Subcutaneous abdominal adipose tissue (tissue), 5 donors: Measurements from ENCODE around the gene FDXACB1.

Source experiments
- H3K27ac ChIP-seq: one replicate; pipeline ENCODE4 v1.7.0; 2013; ENCODE audit warnings: low read depth, mild to moderate bottlenecking, inconsistent platforms, low read length, moderate library complexity
- H3K27me3 ChIP-seq, 5 donors: one replicate each; pipeline ENCODE4 v1.7.0; 2013; ENCODE audit warnings: low read length in 5 of 5, inconsistent platforms in 1 of 5; ENCODE audit not compliant: control insufficient read depth in 5 of 5, insufficient read depth in 4 of 5
- H3K36me3 ChIP-seq, 5 donors: one replicate each; pipeline ENCODE4 v1.7.0; 2013; ENCODE audit warnings: low read length in 5 of 5; ENCODE audit not compliant: control insufficient read depth in 5 of 5, insufficient read depth in 5 of 5
- H3K4me1 ChIP-seq, 5 donors: one replicate each; pipeline ENCODE4 v1.7.0; 2013; ENCODE audit warnings: low read length in 5 of 5, mild to moderate bottlenecking in 3 of 5, moderate library complexity in 1 of 5; ENCODE audit not compliant: control insufficient read depth in 5 of 5, insufficient read depth in 5 of 5
- H3K4me3 ChIP-seq, 5 donors: one replicate each; pipeline ENCODE4 v1.7.0; 2013; ENCODE audit warnings: low read length in 5 of 5, low read depth in 1 of 5
- H3K9ac ChIP-seq, 5 donors: one replicate each; pipeline ENCODE4 v1.7.0; 2013; ENCODE audit warnings: low read length in 5 of 5, mild to moderate bottlenecking in 4 of 5, moderate library complexity in 3 of 5
- H3K9me3 ChIP-seq, 5 donors: one replicate each; pipeline ENCODE4 v1.7.0; 2013; ENCODE audit warnings: low read length in 5 of 5; ENCODE audit not compliant: control insufficient read depth in 5 of 5
- donor health status: healthy.
- donor health status: healthy.
- donor health status: healthy.
- donor health status: healthy.
- donor health status: healthy.

The FDXACB1 gene

GRCh38 chr11:111849631-111850030 is 29.3 kb downstream of the FDXACB1 start:
- Histone ChIP-seq H3K4me3 (no peak overlapping the region), H3K27me3 (no peaks in the 10 kb centered on the region), H3K27ac (no peak overlapping the region), H3K9me3 (no peaks in the 10 kb centered on the region), H3K4me1 (peaks cover 0 to 40% (median 31%) of the 10 kb centered on the region in 5 donors), H3K9ac (no peak overlapping the region), H3K36me3 (peaks cover 12 to 43% (median 18%) of the 10 kb centered on the region in 5 donors)

- Histone ChIP-seq H3K4me3 (no peak overlapping the region), H3K27me3 (no peaks in the 10 kb centered on the region), H3K9me3 (no peaks in the 10 kb centered on the region), H3K9ac (peak overlapping the region in 4 of 5 donors; percentile 11 to 93 (median 69)), H3K36me3 (peaks cover 6 to 23% (median 10%) of the 10 kb centered on the region in 5 donors), H3K27ac (peak overlapping the region; percentile 98), H3K4me1 (peaks cover 0 to 61% (median 42%) of the 10 kb centered on the region in 5 donors)
Observed at GRCh38 chr11:111846636-111847035, 32.3 kb downstream of the FDXACB1 start.

GRCh38 chr11:111846063-111846462 is 32.9 kb downstream of the FDXACB1 start:
- Histone ChIP-seq H3K4me1 (peaks cover 0 to 63% (median 40%) of the 10 kb centered on the region in 5 donors), H3K27me3 (no peaks in the 10 kb centered on the region), H3K9me3 (no peaks in the 10 kb centered on the region), H3K36me3 (peaks cover 6 to 22% (median 10%) of the 10 kb centered on the region in 5 donors), H3K4me3 (no peak overlapping the region), H3K27ac (peak overlapping the region; percentile 98), H3K9ac (peak overlapping the region; percentile 2 to 93 (median 66))

- peak overlapping the region; percentile 98 for H3K27ac ChIP-seq
- H3K9ac ChIP-seq, result peak overlapping the region in 4 of 5 donors; percentile 0 to 93 (median 37)
- H3K4me1 ChIP-seq, result peaks cover 0 to 65% (median 40%) of the 10 kb centered on the region in 5 donors
- H3K36me3 ChIP-seq, result peaks cover 6 to 22% (median 10%) of the 10 kb centered on the region in 5 donors
- H3K4me3 ChIP-seq, result no peak overlapping the region
- no peaks in the 10 kb centered on the region for H3K27me3 ChIP-seq
- H3K9me3 ChIP-seq, result no peaks in the 10 kb centered on the region
Observed at GRCh38 chr11:111845276-111846028, 33.5 kb downstream of the FDXACB1 start.

GRCh38 chr11:111843661-111844060 is 35.3 kb downstream of the FDXACB1 start:
- no peaks in the 10 kb centered on the region for H3K27me3 ChIP-seq
- peak overlapping the region; percentile 98 for H3K27ac ChIP-seq
- H3K4me3 ChIP-seq, result no peak overlapping the region
- H3K36me3 ChIP-seq, result peaks cover 0 to 17% (median 9%) of the 10 kb centered on the region in 5 donors
- H3K9ac ChIP-seq, result peak overlapping the region in 1 of 5 donors; percentile 93
- no peaks in the 10 kb centered on the region for H3K9me3 ChIP-seq
- peaks cover 0 to 73% (median 43%) of the 10 kb centered on the region in 5 donors for H3K4me1 ChIP-seq

GRCh38 chr11:111841370-111842053 is 37.5 kb downstream of the FDXACB1 start:
- peaks cover 0 to 72% (median 38%) of the 10 kb centered on the region in 5 donors for H3K4me1 ChIP-seq
- H3K27me3 ChIP-seq, result no peaks in the 10 kb centered on the region
- peak overlapping the region in 3 of 5 donors; percentile 1 to 56 (median 38) for H3K9ac ChIP-seq
- peaks cover 0 to 20% (median 16%) of the 10 kb centered on the region in 5 donors for H3K36me3 ChIP-seq
- H3K27ac ChIP-seq, result peak overlapping the region; percentile 98
- no peaks in the 10 kb centered on the region for H3K9me3 ChIP-seq
- H3K4me3 ChIP-seq, result no peak overlapping the region

- Histone ChIP-seq H3K4me3 (no peak overlapping the region), H3K36me3 (peaks cover 1 to 24% (median 20%) of the 10 kb centered on the region in 5 donors), H3K4me1 (peaks cover 0 to 69% (median 30%) of the 10 kb centered on the region in 5 donors), H3K27ac (peak overlapping the region; percentile 98), H3K9ac (peak overlapping the region in 2 of 5 donors; percentile 59 to 67), H3K9me3 (no peaks in the 10 kb centered on the region), H3K27me3 (no peaks in the 10 kb centered on the region)
Observed at GRCh38 chr11:111840143-111840542, 38.8 kb downstream of the FDXACB1 start.

- H3K9me3 ChIP-seq, result no peaks in the 10 kb centered on the region
- H3K27me3 ChIP-seq, result no peaks in the 10 kb centered on the region
- H3K36me3 ChIP-seq, result peaks cover 4 to 23% (median 9%) of the 10 kb centered on the region in 5 donors
- H3K4me1 ChIP-seq, result peaks cover 0 to 76% (median 39%) of the 10 kb centered on the region in 5 donors
- no peak overlapping the region for H3K4me3 ChIP-seq
- H3K9ac ChIP-seq, result peak overlapping the region in 3 of 5 donors; percentile 23 to 97 (median 28)
- peak overlapping the region; percentile 98 for H3K27ac ChIP-seq
Observed at GRCh38 chr11:111838054-111838453, 40.9 kb downstream of the FDXACB1 start.

- no peak overlapping the region for H3K4me3 ChIP-seq
- H3K36me3 ChIP-seq, result peaks cover 4 to 23% (median 9%) of the 10 kb centered on the region in 5 donors
- H3K9me3 ChIP-seq, result no peaks in the 10 kb centered on the region
- H3K27ac ChIP-seq, result peak overlapping the region; percentile 98
- no peaks in the 10 kb centered on the region for H3K27me3 ChIP-seq
- peaks cover 0 to 78% (median 42%) of the 10 kb centered on the region in 5 donors for H3K4me1 ChIP-seq
- peak overlapping the region; percentile 29 to 97 (median 41) for H3K9ac ChIP-seq
Observed at GRCh38 chr11:111837366-111837891, 41.5 kb downstream of the FDXACB1 start.
